HG03039 (cell line): Measurements from ENCODE around the gene KIF17.

Experiments used
- ATAC-seq: cut with Tn5 transposase; IDR thresholded peaks from one replicate; pipeline ENCODE4 v1.9.1; 2021; ENCODE audit warnings: mild to moderate bottlenecking, moderate library complexity; ENCODE audit not compliant: unreplicated experiment

The KIF17 gene

GRCh38 chr1:20711285-20712214 lies 6.3 kb downstream of the KIF17 start:
- ATAC-seq: no peak

GRCh38 chr1:20710469-20711284 lies 7.1 kb downstream of the KIF17 start:
- ATAC-seq: no peak

GRCh38 chr1:20709868-20710267 lies 7.9 kb downstream of the KIF17 start:
- ATAC-seq: no peak

GRCh38 chr1:20708891-20709290 lies 8.9 kb downstream of the KIF17 start:
- no peak for ATAC-seq

GRCh38 chr1:20708057-20708456 lies 9.8 kb downstream of the KIF17 start:
- no peak for ATAC-seq

GRCh38 chr1:20706841-20707240 lies 11.0 kb downstream of the KIF17 start:
- no peak for ATAC-seq

- no peak for ATAC-seq
These were observed 12.5 kb downstream of the KIF17 start for GRCh38 chr1:20705203-20705755.

- ATAC-seq: no peak
These were observed 13.2 kb downstream of the KIF17 start for GRCh38 chr1:20704390-20705202.

- no peak for ATAC-seq
These were observed 14.6 kb downstream of the KIF17 start for GRCh38 chr1:20703124-20703756.

- ATAC-seq: no peak
These were observed 15.4 kb downstream of the KIF17 start for GRCh38 chr1:20702416-20702815.

GRCh38 chr1:20701847-20702246 lies 16.0 kb downstream of the KIF17 start:
- no peak for ATAC-seq

- ATAC-seq: no peak
These were observed 16.4 kb downstream of the KIF17 start for GRCh38 chr1:20701446-20701845.

- ATAC-seq: no peak
These were observed 17.1 kb downstream of the KIF17 start for GRCh38 chr1:20700636-20701215.

- ATAC-seq: no peak
These were observed 18.2 kb downstream of the KIF17 start for GRCh38 chr1:20699558-20699957.

GRCh38 chr1:20698195-20698910 lies 19.5 kb downstream of the KIF17 start:
- ATAC-seq: no peak

- ATAC-seq: no peak
These were observed 20.2 kb downstream of the KIF17 start for GRCh38 chr1:20697563-20697962.

GRCh38 chr1:20696397-20697333 lies 21.1 kb downstream of the KIF17 start:
- no peak for ATAC-seq

- no peak for ATAC-seq
These were observed 22.3 kb downstream of the KIF17 start for GRCh38 chr1:20695515-20695914.
